OCI-LY1 (cell line): Measurements from ENCODE around the gene NOD1.

Experiments used
- H2AFZ ChIP-seq: fragments of 200-600 bp; sonication (generic), shearing (Covaris generic); 2 replicates; pipeline ENCODE4 v1.6.0; 2014; ENCODE audit warnings: antibody characterized with exemption, mild to moderate bottlenecking, low read length
- H3F3A ChIP-seq: fragments of 200-600 bp; sonication (generic), shearing (Covaris generic); 2 replicates; pipeline ENCODE4 v1.6.0; 2014; ENCODE audit warnings: mild to moderate bottlenecking, antibody characterized with exemption, low read length, moderate library complexity; ENCODE audit not compliant: insufficient read depth
- H3K27ac ChIP-seq: fragments of 200-600 bp; sonication (generic); 2 replicates; pipeline ENCODE4 v1.5.1; 2014; ENCODE audit warnings: low read length, mixed run types, mild to moderate bottlenecking, low read depth; ENCODE audit not compliant: poor library complexity, severe bottlenecking
- H3K27me3 ChIP-seq: fragments of 200-600 bp; sonication (generic); 2 replicates; pipeline ENCODE4 v1.6.0; 2014; ENCODE audit warnings: antibody characterized with exemption, mild to moderate bottlenecking, low read length, moderate library complexity; ENCODE audit not compliant: insufficient read depth
- H3K36me3 ChIP-seq: fragments of 200-600 bp; sonication (generic); 2 replicates; pipeline ENCODE4 v1.6.1; 2014; ENCODE audit warnings: mild to moderate bottlenecking, antibody characterized with exemption, low read length, moderate library complexity, mixed read lengths; ENCODE audit not compliant: insufficient read depth
- H3K4me1 ChIP-seq: fragments of 200-600 bp; sonication (generic); 2 replicates; pipeline ENCODE4 v1.5.1; 2014; ENCODE audit warnings: mild to moderate bottlenecking, low read length, moderate library complexity; ENCODE audit not compliant: insufficient read depth, severe bottlenecking
- H3K4me2 ChIP-seq: fragments of 200-600 bp; sonication (generic), shearing (Covaris generic); 2 replicates; pipeline ENCODE4 v1.6.1; 2014; ENCODE audit warnings: low read length
- H3K4me3 ChIP-seq: fragments of 200-600 bp; sonication (generic); 2 replicates; pipeline ENCODE4 v1.5.1; 2014; ENCODE audit warnings: low read length, low read depth, mild to moderate bottlenecking, mixed read lengths; ENCODE audit not compliant: poor library complexity, severe bottlenecking
- H3K79me2 ChIP-seq: fragments of 200-600 bp; shearing (Covaris generic); 2 replicates; pipeline ENCODE4 v1.6.1; 2016; ENCODE audit warnings: mixed run types, low read length, mixed read lengths; ENCODE audit not compliant: insufficient read depth
- H3K9ac ChIP-seq: fragments of 200-600 bp; sonication (generic), shearing (Covaris generic); 2 replicates; pipeline ENCODE4 v1.6.1; 2014; ENCODE audit warnings: mild to moderate bottlenecking, low read length, mixed read lengths
- H3K9me2 ChIP-seq: fragments of 200-600 bp; sonication (generic), shearing (Covaris generic); 2 replicates; pipeline ENCODE4 v1.6.1; 2014; ENCODE audit warnings: low read depth, mild to moderate bottlenecking, low read length, mixed read lengths
- H3K9me3 ChIP-seq: fragments of 200-600 bp; shearing (Covaris generic); 2 replicates; pipeline ENCODE4 v1.6.1; 2014; ENCODE audit warnings: low read length, mixed read lengths
- H4K20me1 ChIP-seq: fragments of 200-600 bp; sonication (generic), shearing (Covaris generic); 2 replicates; pipeline ENCODE4 v1.6.0; 2016; ENCODE audit warnings: mild to moderate bottlenecking, low read length; ENCODE audit not compliant: insufficient read depth
- EZH2 ChIP-seq: fragments of 200-600 bp; sonication (generic), shearing (Covaris generic); IDR thresholded peaks from 2 replicates; pipeline ENCODE4 v1.8.0; 2017; ENCODE audit warnings: borderline replicate concordance, mixed run types, mild to moderate bottlenecking, antibody characterized with exemption, low read length, moderate library complexity, mixed read lengths
- TF ChIP-seq, protein P1 (sequence below): fragments of 200-600 bp; sonication (generic), shearing (Covaris generic); IDR thresholded peaks from 2 replicates; pipeline ENCODE4 v1.5.1; 2017; ENCODE audit warnings: mild to moderate bottlenecking, antibody characterized with exemption, low read length, moderate library complexity, mixed read lengths

The NOD1 gene

DNA sequence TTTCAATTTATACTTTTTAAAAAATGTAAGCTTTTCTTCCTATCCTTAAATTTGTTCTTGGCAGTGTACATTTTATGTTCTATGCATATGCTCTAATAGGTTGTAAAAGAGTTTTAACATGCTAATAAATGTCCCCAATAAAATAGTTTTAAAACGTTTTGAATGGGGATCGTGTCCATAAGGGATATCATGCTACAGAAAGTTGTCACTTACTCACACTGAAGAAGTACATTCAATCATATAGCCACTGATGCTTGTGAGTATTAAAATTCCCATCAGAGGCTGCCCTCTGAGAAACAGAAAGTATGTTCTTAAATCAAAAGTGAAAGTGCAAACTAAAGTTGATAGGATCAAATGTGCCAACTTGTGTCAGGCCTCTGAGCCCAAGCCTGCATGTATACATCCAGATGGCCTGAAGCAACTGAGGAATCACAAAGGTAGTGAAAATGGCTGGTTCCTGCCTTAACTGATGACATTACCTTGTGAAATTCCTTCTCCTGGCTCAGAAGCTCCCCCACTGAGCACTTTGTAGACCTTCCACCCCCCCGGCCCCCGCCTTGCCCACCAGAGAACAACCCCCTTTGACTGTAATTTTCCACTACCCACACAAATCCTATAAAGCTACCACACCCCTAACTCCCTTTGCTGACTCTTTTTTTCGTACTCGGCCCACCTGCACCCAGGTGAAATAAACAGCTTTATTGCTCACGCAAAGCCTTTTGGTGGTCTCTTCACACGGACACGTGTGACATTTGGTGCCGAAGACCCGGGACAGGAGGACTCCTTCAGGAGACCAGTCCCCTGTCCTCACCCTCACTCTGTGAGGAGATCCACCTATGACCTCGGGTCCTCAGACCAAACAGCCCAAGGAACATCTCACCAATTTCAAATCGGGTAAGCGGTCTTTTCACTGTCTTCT, 877 bp upstream of the NOD1 start:
- Histone ChIP-seq H3K9me3 (no peaks in the 10 kb centered on the region), H3K36me3 (no peaks in the 10 kb centered on the region; the same call in 1 of the 2 replicates), H3K27me3 (no peaks in the 10 kb centered on the region), H3K4me1 (peaks cover 23% of the 10 kb centered on the region), H2AFZ (peak overlapping the region; percentile 9; the same call in 1 of the 2 replicates), H3K9ac (peak overlapping the region; percentile 66), H3K79me2 (no peaks in the 10 kb centered on the region), H3K4me2 (peak overlapping the region; percentile 73), H3F3A (no peaks in the 10 kb centered on the region), H3K9me2 (no peaks in the 10 kb centered on the region), H4K20me1 (no peaks in the 10 kb centered on the region), H3K27ac (no peak overlapping the region), H3K4me3 (peak overlapping the region; percentile 67)
- TF ChIP-seq EZH2 = no peak
- TF ChIP-seq, protein P1, sequence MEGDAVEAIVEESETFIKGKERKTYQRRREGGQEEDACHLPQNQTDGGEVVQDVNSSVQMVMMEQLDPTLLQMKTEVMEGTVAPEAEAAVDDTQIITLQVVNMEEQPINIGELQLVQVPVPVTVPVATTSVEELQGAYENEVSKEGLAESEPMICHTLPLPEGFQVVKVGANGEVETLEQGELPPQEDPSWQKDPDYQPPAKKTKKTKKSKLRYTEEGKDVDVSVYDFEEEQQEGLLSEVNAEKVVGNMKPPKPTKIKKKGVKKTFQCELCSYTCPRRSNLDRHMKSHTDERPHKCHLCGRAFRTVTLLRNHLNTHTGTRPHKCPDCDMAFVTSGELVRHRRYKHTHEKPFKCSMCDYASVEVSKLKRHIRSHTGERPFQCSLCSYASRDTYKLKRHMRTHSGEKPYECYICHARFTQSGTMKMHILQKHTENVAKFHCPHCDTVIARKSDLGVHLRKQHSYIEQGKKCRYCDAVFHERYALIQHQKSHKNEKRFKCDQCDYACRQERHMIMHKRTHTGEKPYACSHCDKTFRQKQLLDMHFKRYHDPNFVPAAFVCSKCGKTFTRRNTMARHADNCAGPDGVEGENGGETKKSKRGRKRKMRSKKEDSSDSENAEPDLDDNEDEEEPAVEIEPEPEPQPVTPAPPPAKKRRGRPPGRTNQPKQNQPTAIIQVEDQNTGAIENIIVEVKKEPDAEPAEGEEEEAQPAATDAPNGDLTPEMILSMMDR = no peak

DNA sequence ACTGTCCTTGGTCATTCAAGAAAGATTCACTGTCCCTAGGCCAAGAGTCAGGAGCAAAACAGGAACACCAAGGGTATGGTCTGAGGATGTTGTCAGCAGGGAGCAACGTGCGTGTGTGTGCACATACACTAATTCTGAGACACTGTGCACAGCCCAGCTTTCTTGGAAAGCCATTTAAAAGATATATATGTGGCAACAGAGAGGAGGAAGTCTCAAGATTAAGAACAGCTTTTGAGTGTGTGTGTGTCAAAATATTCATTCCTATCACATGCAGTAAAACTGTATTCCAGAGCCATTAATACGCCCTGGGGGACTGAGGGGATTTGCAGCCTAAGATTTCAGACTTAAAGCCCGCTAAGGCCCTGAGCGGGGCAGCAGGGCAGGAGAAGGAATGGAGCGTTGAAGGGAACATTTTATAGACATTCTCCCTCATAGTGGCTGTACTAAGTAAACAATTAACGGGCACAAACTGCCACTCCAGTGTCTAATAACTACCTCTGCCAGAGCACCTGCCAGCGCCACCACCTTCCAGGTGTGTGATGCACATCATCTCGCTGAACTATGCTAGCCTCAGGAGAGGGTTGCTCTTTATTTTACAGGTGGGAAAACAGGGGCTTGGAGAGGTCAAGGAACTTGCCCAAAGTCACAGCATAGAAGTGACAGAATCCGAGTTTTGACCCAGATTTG, 2.0 kb downstream of the NOD1 start:
- Histone ChIP-seq H3K27ac (no peak overlapping the region), H3F3A (no peaks in the 10 kb centered on the region), H3K4me2 (no peak overlapping the region), H2AFZ (no peak overlapping the region), H3K27me3 (no peaks in the 10 kb centered on the region), H3K9ac (no peak overlapping the region), H3K4me1 (peaks cover 29% of the 10 kb centered on the region), H3K79me2 (no peaks in the 10 kb centered on the region), H3K9me3 (no peaks in the 10 kb centered on the region), H3K4me3 (no peak overlapping the region), H4K20me1 (no peaks in the 10 kb centered on the region), H3K9me2 (no peaks in the 10 kb centered on the region), H3K36me3 (peaks cover 4% of the 10 kb centered on the region; the same call in 1 of the 2 replicates)
- TF ChIP-seq EZH2 = no peak
- TF ChIP-seq, protein P1 = no peak

DNA sequence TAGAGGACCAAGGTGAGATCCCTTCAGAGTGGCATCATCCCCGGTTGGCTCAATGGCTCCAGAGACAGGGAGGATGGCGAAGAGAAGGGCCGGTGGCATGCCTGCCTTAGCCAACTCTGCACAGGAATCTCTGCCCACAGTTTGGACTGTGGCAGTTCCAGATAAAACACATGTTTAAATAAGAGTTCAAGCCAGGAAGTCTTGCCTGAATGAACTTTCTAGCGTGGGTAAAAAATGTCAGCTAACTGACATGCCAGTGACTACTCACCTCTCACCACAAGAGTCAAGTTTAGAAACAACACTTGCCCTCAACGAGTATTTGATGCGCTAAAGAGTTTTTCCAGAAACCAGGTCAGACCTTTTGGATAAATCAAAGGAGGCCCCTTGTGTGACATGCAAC, 3.0 kb downstream of the NOD1 start:
- no peak overlapping the region for H2AFZ ChIP-seq
- H3K9me2 ChIP-seq = no peaks in the 10 kb centered on the region
- no peak overlapping the region for H3K4me2 ChIP-seq
- H3K9ac ChIP-seq = no peak overlapping the region
- no peak overlapping the region for H3K27ac ChIP-seq
- no peaks in the 10 kb centered on the region for H3K79me2 ChIP-seq
- H3K27me3 ChIP-seq = no peaks in the 10 kb centered on the region
- H4K20me1 ChIP-seq = no peaks in the 10 kb centered on the region
- H3K4me1 ChIP-seq = peaks cover 29% of the 10 kb centered on the region
- H3F3A ChIP-seq = no peaks in the 10 kb centered on the region
- TF ChIP-seq, protein P1 = no peak
- no peak for TF ChIP-seq EZH2
- peaks cover 4% of the 10 kb centered on the region; the same call in 1 of the 2 replicates for H3K36me3 ChIP-seq
- no peaks in the 10 kb centered on the region for H3K9me3 ChIP-seq
- no peak overlapping the region for H3K4me3 ChIP-seq
